Activated CD8-positive, alpha-beta memory T cell treated with anti-CD3 and anti-CD28 coated beads for 48 hours (primary cell): ENCODE measurements around the gene SPINDOC.

Experiments used
- DNase-seq, 3 experiments: peaks; one replicate each; pipeline ENCODE4 v3.0.0-alpha.2; 2020; ENCODE audit warnings: low read depth in 2 of 3, low spot score in 2 of 3

Gene SPINDOC

GRCh38 chr11:63829823-63830489 lies 16.7 kb downstream of the SPINDOC start:
- no peak for DNase-seq

DNA sequence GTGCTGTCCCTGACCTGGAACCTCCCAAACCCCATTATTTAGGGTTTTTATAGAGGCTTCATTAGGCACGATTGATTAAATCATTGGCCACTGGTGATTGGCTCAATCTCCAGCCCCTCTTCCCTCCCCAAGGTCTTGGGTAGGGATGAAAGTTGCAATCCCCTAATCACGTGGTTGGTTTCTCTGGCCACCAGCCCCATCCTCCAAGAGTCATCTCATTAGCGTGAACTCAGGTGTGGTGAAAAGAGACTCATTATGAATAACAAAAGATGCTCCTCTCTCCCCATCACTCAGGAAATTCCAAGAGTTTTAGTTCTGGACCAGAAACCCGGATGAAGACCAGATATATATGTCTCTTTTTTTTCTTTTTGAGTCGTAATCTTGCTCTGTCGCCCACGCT lies 18.1 kb downstream of the SPINDOC start:
- DNase-seq: no peak

DNA sequence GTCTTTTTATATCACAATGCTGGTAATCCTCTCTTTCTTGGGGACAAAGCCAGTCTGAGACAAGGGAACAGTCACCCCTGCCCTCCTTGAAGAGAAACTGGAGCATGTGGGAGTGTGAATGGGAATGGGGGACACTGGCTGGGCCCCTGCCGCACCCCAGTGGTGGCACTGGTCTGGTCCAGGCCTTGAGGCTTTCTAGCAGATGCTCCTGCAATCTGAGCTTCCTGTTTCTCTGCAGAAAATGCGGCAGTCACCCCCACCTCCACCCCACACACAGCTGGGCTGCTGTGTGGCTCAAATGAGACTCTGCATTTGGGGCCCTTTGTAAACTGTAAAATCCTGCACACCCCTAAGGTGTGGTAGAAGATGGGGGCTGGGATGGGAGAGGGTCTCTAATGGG lies 19.1 kb downstream of the SPINDOC start:
- DNase-seq: no peak

DNA sequence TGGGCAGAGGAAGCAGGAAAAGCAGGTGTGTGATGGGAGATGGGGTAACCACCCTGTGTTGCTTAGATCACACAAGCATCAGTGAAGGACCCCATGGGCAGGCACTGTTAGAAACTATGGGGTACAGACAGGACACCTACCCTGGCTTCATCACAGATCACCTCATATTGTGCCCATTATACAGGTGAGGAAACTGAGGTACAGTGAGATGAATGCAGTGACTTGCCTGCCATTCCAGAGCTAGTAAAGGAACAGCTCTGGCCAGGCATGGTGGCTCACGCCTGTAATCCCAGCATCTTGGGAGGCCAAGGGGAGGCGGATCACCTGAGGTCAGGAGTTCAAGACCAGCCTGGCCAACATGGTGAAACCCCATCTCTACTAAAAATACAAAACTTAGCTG lies 19.8 kb downstream of the SPINDOC start:
- DNase-seq: no peak

GRCh38 chr11:63834535-63835157 lies 21.4 kb downstream of the SPINDOC start:
- DNase-seq: no peak

DNA sequence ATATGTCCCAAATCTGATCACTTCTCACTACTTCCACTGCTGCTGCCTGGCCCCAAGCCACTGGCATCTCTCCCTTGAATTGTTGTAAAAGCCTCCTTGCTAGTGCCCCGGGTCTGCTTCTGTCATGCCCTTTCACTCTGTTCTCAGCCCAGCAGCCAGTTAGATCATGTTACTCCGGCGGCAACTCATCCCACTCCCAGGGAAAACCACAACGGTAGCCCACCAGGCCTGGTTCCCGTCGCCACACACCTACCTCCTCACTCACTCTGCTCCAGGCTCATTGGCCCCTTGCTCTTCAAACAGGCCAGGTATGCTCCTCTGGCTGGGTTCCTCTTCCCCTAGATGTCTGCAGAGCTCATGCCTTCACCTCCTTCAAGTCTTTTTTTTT lies 21.9 kb downstream of the SPINDOC start:
- DNase-seq: no peak

GRCh38 chr11:63837027-63837688 lies 23.9 kb downstream of the SPINDOC start:
- peak in 2 of 3 experiments; percentile 40 to 44 for DNase-seq

DNA sequence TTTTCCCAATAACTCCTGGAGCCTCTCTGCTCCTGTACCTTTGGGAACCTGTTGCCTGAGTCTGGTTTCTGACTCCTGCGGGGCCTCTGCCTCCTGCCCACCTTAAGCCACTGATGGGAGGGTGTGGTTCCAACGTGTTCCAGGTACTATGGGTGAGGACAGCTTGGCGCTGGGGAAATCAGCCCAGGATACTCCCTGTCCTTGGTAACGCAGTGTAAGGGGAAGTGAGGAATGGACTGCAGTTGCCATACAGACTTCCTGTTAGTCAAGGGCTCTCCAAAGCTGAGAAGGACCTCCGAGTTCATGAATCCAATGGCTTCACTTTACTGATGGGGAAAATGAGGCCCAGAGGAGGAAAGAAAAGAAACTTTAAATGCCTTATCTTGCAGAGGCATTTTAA lies 24.5 kb downstream of the SPINDOC start:
- no peak for DNase-seq

GRCh38 chr11:63838150-63838677 lies 25.0 kb downstream of the SPINDOC start:
- no peak for DNase-seq

DNA sequence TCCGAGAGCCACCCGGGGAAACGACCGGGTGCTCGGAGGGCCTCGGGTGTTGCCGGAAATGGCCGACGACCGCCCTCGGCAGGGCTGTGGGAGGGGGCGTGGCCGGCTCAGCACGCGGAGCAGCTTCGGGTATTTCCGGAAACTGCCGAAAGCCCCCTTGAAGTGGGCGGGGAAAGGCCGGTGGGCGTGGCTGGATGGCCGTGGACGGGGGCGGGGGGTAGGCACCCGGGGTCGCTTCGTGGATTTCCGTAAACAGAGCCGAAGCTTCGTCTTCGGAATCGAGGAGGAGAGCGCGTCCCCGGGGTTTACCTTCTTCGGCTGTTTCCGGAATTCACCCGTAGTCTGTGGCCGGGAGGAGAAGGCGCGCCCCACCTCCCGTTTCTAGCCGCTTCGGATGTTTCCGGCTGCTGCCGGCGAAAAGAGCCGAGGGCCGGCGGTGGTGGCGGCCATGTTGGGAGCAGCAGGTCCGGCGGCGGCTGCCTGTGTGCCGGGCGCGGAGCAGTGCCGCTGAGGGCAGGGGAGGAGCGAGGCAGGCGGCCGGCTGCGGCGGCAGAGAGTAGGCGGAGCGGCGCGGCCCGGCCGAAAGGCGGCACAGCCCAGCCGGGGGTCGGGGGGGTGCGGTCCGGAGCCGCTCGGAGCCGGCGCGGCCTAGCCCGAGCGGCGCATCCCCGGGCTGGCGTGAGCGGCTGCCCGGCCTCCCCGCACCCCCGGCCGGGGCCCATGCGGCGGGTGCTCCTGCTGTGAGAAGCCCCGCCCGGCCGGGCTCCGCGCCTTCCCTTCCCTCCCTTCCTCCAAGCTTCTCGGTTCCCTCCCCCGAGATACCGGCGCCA lies 25.6 kb downstream of the SPINDOC start, which contains the start of gene MARK2:
Gene MARK2 (plus strand): TSS at position 433 of the 830 bp plus-strand sequence. CDS start 397 bp downstream, at position 830.
- DNase-seq: peak; percentile 98 to 99 (median 99)

DNA sequence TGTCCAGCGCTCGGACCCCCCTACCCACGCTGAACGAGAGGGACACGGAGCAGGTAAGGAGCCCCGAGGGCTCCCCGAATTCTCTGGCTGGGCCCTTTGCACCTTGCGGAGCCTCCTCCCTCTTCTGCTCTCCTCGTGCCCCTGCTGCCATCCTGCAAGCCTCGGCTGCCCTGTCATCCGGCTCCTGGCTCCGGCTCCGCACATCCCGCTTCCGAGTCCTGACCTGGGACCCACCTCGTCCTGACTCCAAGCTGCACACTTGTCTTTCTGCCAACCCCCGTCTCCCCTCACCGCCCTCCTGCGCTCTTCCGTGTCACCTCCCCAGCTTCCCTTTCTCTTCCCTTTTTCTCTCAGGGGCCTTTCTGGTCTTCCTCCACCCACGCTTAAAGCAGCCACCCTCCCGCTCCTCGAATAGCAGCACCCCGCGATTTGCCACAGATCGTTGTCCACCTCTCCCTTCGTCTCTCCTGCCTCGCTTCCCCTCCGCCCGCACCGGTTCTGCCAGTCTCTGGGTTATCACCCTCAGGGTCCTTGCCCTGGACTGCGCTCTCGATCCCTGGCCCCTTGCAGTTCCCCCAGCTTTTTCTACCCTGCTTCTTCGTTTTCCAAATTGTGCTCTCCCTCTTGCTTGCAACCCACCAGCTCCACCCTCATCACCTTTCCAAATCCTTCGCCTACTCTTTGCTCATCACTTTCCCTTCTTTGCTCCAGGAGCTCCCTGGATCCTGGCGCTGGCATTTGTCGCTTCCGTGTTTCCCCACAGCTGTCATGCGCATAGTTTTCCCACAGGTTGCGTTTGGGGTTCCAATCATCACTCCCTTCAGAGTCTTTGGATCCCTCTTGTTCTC lies 26.5 kb downstream of the SPINDOC start:
- no peak for DNase-seq

DNA sequence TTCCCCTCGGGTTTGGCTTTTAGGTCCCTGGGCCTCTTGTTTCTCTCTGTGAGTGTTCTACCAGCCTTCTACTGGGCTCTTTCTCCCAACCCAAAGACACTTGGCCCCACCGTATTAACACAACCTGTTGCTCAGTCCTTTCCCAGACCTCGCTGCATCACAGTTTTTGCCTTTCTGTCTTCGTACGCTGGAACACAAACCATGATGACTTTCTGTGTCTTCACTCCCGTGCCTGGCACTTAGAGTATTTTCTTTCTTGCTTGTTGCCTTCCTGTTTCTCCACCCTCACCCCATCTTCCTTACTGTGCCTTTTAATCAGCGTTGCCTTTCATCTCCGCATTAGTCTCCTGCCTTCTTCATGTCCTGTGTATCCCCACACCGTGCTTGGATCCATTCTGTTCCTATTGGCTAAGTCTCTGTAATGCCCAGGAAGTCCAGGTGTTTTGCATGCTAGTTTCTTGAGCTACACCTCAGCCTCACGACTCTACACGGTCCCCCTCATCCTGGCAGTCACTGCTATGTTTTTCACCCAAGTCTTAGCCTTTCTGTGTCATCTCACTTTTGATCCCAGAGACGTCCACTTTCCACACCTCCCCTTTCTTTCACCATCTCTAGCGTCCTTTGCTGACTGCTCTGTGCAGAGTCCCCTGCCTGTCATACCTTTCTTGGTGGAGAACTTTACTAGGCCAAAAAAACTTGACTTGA lies 27.3 kb downstream of the SPINDOC start:
- no peak for DNase-seq

DNA sequence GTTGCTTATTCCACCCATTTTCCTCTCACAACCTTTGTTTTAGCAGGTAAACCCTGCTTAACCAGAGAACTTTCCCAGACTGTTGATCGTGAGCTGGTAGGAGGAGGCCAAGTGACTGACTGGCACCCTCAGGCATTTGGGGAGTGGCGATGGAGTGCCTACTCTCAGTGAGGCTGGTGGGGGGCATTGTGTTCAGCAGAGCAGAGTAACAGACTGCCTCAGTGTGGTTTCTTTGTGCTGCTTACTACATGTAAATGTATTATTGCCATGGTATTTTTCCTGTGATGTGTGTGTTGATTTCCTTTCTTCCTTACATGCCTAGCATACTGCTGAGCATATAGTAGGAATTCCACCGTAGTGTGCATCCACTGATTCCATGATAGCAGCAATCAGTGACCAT lies 28.3 kb downstream of the SPINDOC start:
- DNase-seq: no peak

DNA sequence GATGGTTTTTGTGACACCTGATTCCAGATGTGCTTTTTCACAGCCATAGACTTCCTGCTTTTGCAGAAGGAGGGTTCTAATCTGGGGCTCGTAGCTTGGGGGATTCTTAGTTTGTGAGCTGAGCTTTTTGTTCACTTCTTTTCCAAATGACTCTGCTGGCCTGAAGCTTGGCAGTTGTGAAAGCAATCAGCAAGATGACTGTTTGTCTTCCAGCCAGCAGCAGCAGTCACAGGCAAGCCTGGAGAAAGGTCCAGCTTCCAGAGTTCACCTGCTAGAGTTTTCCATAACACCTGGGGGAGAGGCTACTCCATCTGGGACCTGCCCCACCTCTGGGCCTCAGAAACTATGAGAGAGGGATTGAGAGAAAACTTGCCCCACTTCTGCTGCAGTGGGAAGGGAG lies 29.8 kb downstream of the SPINDOC start:
- DNase-seq: no peak

DNA sequence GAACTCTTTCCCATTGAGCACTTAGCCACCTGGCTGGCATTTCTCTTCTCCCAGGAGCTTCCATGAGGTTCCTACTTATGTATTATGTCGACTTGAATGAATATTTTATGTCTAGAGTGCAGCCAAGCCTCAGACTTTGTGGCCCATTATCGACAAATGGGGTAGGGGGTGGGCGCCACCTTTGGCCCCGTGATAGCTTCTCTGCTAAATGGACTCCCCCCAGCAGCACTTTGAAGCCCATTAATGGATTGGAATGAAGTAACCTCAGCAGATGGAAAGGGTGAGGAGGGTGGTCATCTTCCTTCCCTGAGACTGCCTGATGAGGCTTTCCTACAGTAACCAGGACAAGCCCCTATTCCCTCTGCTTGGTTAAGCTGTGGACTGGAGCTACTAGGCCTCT lies 31.6 kb downstream of the SPINDOC start:
- no peak for DNase-seq

DNA sequence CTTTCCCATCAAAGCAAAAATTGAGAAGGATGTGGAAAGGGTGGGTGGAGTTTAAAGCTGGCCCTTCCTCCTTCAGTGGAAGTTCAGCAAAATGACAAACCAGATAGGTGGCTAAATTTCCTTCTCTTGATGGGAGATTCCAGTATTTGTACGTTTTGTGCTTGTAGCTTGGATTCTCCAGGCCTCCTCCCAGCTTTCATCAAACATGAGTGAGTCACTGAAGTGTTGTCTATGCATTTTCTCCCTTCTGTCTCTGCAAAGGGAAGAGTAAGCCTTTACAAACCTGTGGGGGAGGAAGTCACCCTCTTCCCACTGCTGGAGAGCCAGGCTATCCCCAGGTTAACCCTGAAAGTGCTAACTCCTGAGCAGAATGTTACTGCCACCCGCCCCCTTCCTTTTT lies 32.0 kb downstream of the SPINDOC start:
- no peak for DNase-seq

DNA sequence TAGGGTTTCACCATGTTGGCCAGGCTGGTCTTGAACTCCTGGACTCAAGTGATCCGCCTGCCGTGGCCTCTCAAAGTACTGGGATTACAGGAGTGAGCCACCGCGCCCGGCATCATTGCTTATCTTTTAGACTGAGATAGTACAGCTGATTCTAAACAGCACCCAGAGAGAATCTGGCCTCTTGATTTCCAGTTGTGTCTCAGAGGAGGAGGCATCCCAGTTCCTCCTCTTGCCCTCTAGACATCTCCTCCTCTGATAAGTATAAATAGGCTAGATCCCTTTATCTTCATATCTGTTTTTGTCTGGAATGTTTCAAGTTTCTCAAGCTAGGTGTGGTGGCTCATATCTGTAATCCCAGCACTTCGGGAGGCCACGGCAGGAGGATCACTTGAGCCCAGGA lies 32.7 kb downstream of the SPINDOC start:
- DNase-seq: no peak

- DNase-seq: no peak
Measured at GRCh38 chr11:63846897-63847296, 33.6 kb downstream of the SPINDOC start.

DNA sequence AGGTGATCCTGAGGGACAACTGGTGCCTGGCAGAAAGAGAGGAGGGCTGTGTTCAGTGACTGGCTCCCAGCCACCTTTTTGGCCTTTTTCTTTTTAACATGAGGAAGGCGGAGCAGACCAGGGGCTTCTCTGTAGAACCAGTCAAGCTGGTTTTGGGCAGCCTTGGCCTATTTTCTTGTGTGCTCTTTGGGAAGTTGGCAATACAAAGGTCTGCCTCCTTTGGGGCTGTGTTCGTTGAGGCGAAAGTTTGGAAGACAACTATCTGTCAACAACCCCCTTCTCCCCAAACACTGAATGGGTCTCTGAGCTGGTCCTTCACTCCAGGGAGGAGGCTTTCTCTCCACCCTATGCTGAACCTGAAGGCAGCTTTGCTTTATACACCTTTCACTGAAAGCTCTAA lies 34.1 kb downstream of the SPINDOC start:
- no peak for DNase-seq

GRCh38 chr11:63849691-63850090 lies 36.4 kb downstream of the SPINDOC start:
- no peak for DNase-seq
